Pulmonary artery endothelial cell (primary cell): ENCODE results near the gene S100A10. TPM values are rescaled to one million over a fixed set of nuclear protein-coding genes. Genes with fewer than 3 reads are reported as not detected.
A peak's percentile ranks its signal among the peaks of the same experiment; 100 is the strongest.

Source experiments
- DNase-seq: peaks from one replicate; pipeline ENCODE4 v3.0.0-alpha.2; 2011; ENCODE audit warnings: low read depth, low spot score
- total RNA-seq: library from RNA; depleted of rRNA; stranded (reverse); fragments of >200 nt; gene quantifications from 2 replicates; pipeline ENCODE4 v1.2.3, GENCODE V29; 2014

Gene S100A10
- total RNA-seq, 1 donor from 2014 or later: 182 TPM

DNA sequence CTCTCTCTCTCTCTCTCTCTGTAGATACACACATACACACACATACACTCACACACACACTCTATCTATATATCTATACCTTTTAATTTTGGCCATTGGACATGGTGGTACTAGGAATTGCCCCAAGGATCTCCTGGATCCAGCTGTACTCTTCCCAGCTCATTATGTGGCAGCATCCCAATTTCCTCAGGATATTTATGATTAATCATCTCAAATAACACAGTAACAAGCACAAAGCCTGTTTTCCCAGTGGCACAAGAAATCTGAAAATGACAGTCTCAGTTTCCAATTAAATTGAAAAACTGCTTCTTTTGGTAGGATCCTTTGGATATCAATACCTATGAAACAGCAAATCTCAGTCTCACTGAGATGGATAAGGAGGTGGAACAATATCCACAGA is 27.6 kb downstream of the S100A10 start:
- no peak for DNase-seq

DNA sequence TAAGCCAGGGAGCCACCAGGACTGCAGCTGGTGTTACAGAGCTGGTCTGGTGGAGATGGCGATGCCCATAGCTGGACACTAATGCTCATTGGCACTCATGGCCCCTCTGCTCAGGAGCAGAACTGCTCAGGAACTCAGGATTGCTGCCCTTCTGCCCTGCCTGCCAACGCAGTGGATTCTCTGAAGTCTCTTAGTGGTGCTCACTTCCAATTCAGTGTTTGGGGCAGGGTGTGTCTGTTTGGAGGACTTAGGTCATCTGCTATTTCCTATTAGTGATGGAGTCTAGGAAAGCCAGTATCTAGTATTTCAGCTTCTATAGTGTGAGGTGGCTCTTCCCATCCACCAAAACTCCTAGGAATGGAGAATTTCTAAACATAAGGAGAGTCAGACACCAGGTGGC is 29.1 kb downstream of the S100A10 start:
- DNase-seq: no peak

DNA sequence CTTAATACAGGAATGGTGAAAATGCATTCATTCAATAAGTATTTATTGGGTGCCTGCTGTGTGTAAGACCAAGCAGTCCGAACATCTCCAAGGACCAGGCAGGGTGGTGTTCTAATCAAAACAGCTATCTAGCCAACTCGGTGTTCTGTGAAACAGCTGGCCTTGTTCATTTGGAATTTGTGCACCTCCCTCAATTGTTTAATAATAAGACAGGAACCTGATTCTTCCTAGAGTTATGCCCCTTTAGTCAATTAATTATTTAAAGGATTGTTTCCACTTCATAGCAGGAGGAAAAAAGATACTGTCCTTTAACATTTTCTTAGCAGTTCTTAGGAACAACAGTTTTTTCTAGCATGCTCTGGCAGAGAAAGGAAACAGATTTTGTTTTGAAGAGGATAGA is 30.4 kb downstream of the S100A10 start:
- DNase-seq: peak; percentile 48

- DNase-seq: no peak
Measured at GRCh38 chr1:151961833-151962232, 31.8 kb downstream of the S100A10 start.

- DNase-seq: no peak
Measured at GRCh38 chr1:151960780-151961513, 32.7 kb downstream of the S100A10 start.

- no peak for DNase-seq
Measured at GRCh38 chr1:151958959-151959358, 34.7 kb downstream of the S100A10 start.

- no peak for DNase-seq
Measured at GRCh38 chr1:151956957-151957497, 36.6 kb downstream of the S100A10 start.

DNA sequence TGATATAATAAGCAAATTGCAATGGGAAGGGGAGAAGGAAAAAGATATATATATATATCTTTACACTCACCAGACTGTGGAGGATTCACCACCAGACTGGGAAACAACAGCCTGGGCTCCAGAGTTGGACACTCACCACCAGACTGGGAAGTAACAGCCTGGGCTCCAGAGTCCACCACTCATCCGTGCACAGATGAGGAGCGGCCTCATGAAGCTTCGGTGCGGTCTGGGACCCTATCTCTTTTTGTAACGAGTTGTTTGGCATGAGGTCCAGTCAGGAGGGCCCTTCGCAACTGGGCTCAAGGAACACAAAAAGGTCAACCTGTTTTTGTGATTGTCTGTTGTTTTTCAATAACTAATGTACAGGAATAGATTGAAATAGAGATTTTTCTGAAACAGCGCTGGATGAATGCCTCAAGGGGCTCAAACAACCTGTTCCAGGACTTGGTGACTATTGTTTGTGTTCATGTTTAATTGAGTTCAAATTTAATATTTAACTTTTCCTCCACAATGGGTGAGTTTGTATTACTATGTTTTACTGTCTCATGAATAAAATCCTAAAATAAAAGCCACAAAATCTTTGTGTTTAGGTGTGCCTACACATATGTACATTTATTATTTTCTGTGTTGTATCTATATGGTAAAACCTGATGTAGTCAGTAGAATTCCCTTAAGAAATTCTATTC is 40.1 kb downstream of the S100A10 start:
- no peak for DNase-seq

DNA sequence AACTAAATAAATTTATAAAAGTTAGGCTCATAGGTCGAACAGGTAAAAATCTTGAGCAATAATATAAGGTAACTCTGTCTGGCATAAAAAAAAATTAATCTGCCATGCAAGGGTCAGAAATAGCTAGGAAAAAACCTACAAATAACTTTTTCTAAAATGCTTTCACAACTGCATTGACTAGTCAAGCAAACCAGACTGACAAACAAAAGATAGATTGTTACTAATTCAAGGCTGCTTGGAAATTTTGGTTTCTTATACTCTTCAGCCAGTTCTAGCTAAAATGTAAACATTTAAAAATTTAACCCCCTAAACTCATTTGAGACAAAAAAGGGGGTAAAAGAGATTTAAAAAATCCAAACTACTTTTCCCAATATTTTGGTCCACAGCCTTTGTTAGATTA is 40.8 kb downstream of the S100A10 start:
- no peak for DNase-seq

DNA sequence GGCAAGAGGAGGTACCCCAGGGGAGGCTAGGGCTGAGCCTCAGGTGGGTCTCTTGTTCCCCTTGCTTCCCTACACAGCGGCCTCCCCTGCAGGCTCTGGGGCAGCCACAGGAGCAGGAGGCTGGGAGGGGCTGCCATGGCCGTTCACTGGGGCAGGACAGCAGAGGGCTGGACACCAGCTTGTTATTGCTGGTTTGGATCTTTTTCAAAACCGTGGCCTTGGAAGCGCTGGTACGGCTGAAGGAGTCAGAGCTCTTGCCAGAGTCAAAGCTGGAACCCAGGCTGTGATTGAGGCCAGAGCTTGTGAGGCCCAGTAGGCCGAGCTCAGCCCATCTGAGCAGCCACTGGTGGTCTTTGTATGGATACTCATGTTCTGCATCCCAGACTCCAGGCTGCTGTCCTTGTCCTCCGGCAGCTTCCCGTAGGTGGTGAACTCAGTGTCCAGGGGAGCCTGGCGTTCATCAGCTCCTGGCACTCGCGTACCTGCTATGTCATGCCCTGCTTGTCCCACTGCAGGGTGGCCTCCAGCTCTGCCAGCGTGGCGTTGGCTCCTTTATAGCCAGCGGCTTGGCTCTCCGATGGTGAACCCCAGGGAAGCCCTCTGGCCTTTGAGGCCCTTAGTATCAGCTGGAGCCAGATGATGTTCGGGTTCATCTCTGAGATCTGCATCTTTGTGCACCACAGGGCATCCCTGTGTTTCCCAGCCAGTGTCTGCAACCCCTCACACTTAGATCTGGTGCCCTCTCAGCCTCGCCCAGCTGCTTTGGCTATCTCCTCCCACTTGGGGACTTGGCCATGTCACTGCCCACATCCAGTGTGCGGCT is 44.1 kb downstream of the S100A10 start:
- no peak for DNase-seq

DNA sequence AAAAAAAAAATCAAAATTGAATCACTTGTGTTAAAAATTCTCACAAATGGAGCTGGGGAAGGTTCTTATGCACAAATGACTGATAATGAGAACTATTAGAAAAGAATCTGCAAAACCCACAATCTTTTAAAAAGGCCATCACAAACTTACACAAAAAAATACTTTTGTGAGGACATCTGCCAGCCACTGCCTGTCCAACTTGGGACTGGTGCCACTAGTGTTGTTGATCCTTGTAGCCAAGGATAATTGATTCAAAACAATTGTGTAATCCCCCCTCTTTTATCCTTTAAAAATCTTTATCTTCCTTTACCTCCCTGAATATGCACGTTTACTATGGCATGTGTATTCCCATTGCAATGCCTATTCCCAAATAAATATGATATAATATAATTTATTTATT is 45.2 kb downstream of the S100A10 start:
- DNase-seq: no peak

DNA sequence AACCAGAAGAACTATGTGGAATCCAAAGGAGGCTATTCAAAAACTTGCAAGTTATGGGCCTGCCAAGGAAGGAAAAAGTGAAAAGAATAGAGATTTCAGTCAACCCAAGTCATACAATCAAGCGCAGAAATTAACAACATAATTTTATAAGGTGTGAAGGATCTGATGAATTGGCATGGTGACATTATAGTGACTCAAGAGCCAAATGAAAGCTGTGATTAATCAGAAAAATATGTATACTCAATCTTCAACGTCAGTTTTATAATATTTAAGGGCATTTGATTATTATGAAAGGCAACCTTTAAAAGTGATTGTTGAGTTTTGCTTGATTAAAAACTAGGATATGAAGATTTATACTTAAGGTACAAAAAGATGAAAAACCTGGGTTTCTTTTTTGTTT is 46.5 kb downstream of the S100A10 start:
- DNase-seq: no peak

DNA sequence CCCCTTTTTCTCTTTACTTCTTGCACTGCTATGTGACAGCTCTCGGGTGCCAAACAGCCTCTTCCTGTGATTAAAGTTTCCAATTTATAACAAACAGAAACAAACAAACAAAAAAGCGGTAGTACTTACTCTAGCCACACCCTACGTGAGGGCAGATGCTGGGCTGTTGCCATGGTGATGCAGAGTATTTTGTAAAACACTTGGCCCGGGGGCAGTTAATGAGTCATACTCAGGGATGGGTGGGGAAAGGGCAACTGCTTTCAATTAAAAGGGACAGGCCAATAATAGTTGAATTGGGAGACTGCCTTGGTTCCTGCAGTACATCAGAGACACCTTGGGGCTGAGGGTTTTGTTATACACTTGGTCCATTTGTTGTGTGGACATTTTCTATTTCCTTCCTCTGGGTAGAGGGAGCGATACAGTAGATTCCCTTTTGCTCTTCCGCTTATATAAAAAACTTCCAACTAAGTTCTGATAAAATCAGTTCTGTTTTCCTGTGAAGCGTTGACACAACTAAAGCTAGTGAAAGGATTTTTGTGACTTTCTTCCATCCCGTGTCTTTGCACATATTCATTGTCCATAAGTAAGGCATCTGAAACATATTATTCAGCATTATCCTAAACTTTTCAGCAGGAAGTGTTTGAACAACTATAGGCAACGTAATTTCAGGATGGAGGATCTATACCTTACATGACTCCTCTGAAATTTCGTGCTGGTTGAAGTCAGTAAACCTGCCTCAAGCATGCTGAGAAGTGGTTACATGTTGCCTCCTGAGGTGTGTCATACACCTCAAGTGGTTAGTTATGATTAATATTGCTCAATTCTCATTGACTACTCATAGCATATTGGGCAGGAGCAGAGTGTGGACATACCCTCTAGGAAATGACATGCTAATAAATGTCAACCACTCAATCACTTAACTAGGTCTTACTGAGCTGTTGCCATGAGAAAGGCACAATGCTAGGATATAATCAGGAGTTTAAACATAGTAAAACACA is 47.6 kb downstream of the S100A10 start:
- DNase-seq: peak; percentile 84

GRCh38 chr1:151944857-151945575 is 48.6 kb downstream of the S100A10 start:
- no peak for DNase-seq

DNA sequence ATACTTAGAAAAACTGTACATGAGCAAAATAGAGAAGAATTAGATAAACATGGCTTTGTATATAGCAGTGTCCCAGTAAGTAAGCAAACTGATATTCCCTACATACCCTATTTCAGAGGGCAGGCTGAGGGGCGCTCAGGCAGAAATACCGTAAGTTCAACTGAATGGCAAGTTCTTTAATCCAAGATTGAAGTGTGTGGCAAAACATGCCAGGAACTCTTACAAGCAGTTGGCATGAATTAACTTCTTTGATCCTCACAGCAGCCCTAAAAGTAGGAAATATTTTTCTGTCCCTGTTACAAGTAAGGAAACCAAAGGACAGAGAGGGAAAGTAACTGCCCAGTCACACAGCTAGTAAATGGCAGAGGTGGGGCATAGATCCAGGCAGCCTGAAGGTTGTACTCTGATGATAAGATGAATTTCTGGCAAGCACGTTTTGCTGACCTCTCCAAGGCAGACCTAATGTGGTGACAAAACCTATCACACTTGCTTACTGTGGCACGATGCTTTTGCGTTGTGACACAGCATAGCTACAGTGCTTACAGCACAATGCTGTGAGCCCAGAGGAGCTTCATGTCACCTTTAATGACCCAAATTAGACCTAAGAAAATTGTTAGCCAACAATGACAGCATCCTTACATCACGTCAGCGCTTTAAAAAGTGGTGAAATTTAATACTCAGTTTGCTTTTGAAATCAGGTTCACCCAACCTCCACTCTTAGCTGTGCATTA is 49.4 kb downstream of the S100A10 start:
- no peak for DNase-seq

DNA sequence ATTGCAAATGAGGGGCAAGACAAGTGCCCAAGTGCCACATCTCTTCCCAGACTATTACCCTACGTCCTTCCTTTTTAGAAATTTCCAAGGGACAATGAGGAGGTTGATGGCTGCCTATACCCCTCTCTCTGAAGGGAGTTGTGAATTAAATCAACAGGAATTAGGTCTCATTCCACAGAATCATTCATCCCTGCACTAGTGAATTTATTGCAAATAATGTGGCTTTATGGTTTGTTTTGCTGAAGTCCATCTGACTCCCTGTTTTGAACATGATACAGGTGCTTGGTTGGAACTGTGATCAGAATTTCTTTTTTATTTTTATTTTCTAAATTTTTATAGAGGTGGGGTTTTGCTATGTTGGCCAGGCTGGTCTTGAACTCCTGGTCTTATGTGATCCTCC is 50.1 kb downstream of the S100A10 start:
- DNase-seq: no peak

GRCh38 chr1:151942882-151943281 is 50.8 kb downstream of the S100A10 start:
- DNase-seq: no peak

- DNase-seq: no peak
Measured at GRCh38 chr1:151940541-151940940, 53.1 kb downstream of the S100A10 start.

GRCh38 chr1:151939779-151940178 is 53.9 kb downstream of the S100A10 start:
- DNase-seq: no peak
